HG03469 (cell line): ENCODE measurements around the gene TMC1.
A peak's percentile ranks its signal among the peaks of the same experiment; 100 is the strongest.
"Not testable (repeated sequence)": the region's sequence is repeated elsewhere in the genome, so short reads cannot be mapped to it uniquely, and the experiment has no call there.

Experiments
- ATAC-seq: cut with Tn5 transposase; IDR thresholded peaks from one replicate; pipeline ENCODE4 v1.9.1; 2021; ENCODE audit warnings: mild to moderate bottlenecking, moderate library complexity, moderate number of reproducible peaks; ENCODE audit not compliant: unreplicated experiment

Gene TMC1

GRCh38 chr9:72856972-72857623 lies 335.7 kb downstream of the TMC1 start:
- ATAC-seq: peak; percentile 63

GRCh38 chr9:72857624-72857996 lies 336.2 kb downstream of the TMC1 start:
- ATAC-seq: no peak

GRCh38 chr9:72858089-72858912 lies 336.9 kb downstream of the TMC1 start:
- ATAC-seq: no peak

- ATAC-seq: not testable (repeated sequence)
Observed at GRCh38 chr9:72862788-72863187, 341.4 kb downstream of the TMC1 start.

GRCh38 chr9:72863456-72864094 lies 342.2 kb downstream of the TMC1 start:
- no peak for ATAC-seq

- ATAC-seq: no peak
Observed at GRCh38 chr9:72864327-72864726, 342.9 kb downstream of the TMC1 start.

GRCh38 chr9:72871685-72872084 lies 350.3 kb downstream of the TMC1 start:
- ATAC-seq: no peak

- no peak for ATAC-seq
Observed at GRCh38 chr9:72872718-72873117, 351.3 kb downstream of the TMC1 start.

- ATAC-seq: no peak
Observed at GRCh38 chr9:72873456-72873855, 352.0 kb downstream of the TMC1 start.

- ATAC-seq: no peak
Observed at GRCh38 chr9:72874344-72874743, 352.9 kb downstream of the TMC1 start.

GRCh38 chr9:72875221-72875620 lies 353.8 kb downstream of the TMC1 start:
- no peak for ATAC-seq

GRCh38 chr9:72880821-72881220 lies 359.4 kb downstream of the TMC1 start:
- ATAC-seq: no peak

- no peak for ATAC-seq
Observed at GRCh38 chr9:72882117-72882775, 360.8 kb downstream of the TMC1 start.

GRCh38 chr9:72883875-72884274 lies 362.5 kb downstream of the TMC1 start:
- ATAC-seq: no peak

- no peak for ATAC-seq
Observed at GRCh38 chr9:72884508-72884907, 363.1 kb downstream of the TMC1 start.
